SHP77 treated with DMSO at 0.1 percent for 48 hours (cell line): Measurements from ENCODE around the gene MSANTD7.
"Not testable (repeated sequence)": the region's sequence is repeated elsewhere in the genome, so short reads cannot be mapped to it uniquely, and the experiment has no call there.

Source experiments
- DNase-seq: peaks from one replicate; lab custom pipeline; 2025; lab: John Stamatoyannopoulos, UW

Gene MSANTD7

DNA sequence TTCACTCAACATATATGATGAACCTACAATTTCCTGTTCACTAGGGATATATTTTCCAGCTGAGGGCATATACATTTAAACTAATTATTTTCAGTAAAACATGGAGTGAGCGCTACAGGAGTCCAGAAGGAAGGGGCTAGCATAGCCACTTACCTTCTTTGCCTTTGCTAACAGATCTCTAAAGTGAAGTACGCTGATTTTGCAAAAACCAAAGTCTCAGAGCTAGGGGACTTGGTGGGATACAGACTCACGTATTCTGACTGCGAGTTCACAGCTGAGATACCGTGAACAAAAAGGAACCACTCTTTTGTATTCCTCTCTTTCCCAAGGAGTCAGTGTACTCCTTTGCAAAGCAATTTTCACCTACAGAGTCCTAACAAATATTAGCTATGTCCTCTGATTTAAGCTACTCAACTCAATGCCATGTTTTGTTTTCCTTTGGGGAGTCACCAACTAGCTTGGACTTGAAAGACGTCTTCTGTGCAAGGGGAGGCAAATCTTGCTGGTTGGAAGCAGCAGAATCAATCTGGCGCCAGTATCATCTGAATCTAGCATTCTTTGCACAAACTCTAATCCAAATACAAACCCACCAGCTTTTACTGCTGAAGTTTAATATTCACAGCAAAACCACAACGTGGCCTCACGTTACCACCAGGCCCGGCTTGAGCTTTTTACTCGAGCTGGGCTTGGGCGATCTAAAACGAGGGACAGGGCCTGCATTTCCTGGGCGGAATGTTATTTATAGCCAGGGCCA is 926 bp upstream of the MSANTD7 start:
- DNase-seq: peak; percentile 54

GRCh38 chr10:14838582-14839304 is 637 bp downstream of the MSANTD7 start:
- no peak for DNase-seq

DNA sequence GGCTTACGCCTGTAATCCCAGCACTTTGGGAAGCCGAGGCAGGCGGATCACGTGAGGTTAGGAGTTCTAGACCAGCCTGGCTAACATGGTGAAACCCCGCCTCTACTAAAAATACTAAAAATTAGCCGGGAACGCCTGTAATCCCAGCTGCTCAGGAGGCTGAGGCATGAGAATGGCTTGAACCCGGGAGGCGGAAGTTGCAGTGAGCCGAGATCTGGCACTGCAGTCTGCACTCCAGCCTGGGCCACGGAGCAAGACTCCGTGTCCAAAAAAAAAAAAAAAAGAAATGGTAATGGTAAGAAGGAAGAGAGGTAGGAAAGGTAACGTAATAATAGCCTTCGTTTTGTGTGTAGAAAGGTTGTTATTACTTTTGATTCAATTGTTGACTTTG is 1.2 kb downstream of the MSANTD7 start:
- DNase-seq: no peak

- DNase-seq: no peak
Measured at GRCh38 chr10:14840178-14840577, 2.1 kb downstream of the MSANTD7 start.

- no peak for DNase-seq
Measured at GRCh38 chr10:14843327-14843988, 5.4 kb downstream of the MSANTD7 start.

- no peak for DNase-seq
Measured at GRCh38 chr10:14844948-14845347, 6.8 kb downstream of the MSANTD7 start.

DNA sequence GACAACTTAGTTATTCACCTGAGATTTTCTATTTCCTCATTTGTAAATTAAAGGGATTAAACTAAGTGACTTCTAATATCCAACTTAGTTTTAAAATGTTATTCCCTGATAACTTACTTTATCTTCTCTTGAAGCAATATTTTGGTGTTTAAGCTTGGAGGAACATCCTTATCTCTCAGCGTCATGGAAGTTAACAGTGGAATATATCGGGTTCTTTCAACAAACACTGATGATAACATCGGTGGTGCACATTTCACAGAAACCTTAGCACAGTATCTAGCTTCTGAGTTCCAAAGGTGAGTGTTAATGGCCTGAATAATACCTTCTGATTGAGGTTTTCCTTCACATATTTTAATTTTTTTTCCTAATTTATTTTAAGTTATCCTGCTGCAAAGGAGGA is 14.1 kb downstream of the MSANTD7 start:
- no peak for DNase-seq

DNA sequence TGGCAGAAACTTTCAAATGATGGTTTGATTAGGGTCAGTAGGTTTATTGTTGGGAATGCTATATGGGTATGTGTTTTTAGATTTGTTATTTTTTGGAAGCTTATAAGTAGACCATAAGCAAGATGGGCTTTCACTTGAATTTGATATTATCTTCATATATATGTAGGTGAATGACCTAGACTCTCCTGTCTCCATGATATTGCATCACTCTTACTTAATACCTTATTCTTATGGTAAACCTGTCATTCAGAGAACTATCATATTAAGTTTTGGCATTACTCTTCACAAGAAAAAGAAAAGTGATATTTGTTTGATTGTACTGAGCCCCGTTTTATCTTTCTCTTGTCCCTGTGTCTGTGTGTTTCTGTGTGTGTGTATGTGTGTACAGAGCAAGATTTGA is 17.3 kb downstream of the MSANTD7 start:
- DNase-seq: no peak

GRCh38 chr10:14858338-14858960 is 20.3 kb downstream of the MSANTD7 start:
- DNase-seq: no peak

- no peak for DNase-seq
Measured at GRCh38 chr10:14859043-14859442, 20.9 kb downstream of the MSANTD7 start.

DNA sequence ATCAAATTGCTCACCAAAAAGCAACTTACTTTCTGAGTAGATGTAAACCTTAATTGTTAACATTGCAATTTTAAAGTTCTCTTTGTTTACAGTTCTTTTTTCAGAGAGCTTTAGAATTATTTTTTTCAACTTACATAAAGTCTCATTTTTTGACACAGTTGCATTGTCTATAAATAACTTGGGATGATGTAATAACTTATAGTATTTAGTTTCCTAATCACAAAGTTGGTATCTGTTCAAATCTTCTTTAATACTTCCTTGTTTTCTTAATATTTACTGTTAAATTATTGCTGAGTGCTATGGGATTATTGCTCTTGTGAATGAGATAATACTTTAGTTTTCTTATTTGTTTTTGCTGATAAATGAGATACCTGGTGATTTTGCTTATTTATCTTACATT is 21.7 kb downstream of the MSANTD7 start:
- DNase-seq: no peak

DNA sequence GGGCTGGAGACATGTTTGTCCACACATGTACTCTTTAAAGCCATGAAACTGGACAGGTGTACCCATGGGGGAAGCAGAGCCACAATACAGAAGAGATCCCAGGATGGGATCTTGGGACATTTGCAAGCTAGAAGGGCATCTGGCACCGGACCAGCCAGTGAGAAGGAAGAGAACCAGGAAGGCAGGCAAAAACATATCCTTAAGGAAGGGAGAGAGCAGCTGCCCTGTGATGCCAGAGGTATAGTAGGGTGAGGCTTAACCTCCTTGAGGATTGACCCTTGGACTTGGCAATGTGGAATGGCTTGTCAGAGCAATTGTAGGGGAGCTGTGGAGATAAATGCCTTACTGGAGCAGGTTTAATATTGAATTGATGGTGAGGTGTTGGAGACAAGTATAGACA is 22.7 kb downstream of the MSANTD7 start:
- DNase-seq: no peak

GRCh38 chr10:14864466-14864865 is 26.4 kb downstream of the MSANTD7 start:
- not testable (repeated sequence) for DNase-seq

- not testable (repeated sequence) for DNase-seq
Measured at GRCh38 chr10:14864871-14865270, 26.8 kb downstream of the MSANTD7 start.

DNA sequence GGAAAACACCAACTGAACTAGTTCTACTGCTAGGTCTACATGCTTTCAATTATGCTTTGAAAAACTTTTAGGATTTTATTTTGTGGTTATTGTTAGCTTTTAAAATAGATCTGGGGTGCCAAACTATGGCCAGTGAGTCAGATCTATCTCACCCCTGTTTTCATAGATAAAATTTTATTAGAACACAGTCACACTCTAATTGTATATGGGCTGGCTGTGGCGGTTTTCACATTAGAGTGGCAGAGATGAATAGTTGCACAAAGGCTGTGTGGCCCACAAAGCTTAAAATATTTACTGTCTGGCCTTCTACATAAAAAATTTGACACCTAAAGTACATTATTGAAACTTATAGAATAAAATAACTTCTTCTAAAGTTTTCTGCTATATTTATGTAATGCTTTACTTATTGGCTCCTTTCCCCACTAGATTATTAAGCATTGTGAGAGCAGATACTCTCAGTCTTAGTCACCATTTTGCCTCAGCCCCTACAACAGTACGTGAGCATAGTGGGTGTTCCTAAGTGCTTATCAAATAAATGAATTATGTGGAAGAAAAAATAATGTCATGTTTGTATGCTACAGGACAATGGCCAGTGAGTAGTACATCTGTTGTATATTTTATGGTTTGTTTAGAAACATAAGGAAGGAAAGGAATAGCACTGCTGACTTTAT is 35.1 kb downstream of the MSANTD7 start:
- no peak for DNase-seq

DNA sequence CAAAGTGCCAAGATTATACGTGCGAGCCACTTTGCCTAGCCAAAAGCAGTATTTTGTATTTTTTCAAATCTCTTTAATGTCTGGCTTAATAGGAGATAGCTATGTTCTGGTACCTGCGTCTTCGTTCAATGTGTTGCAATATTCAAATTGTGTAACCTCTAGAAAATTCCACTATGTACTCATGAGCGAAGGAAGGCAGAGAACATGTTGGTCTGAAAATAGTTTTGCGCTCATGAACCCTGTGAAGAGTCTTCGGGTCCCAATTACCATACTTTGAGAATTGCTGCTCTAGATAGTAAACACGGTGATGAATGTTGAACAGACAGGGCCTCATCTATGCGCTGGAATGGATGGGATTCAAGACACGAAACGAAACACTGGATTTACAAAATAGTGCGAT is 37.8 kb downstream of the MSANTD7 start:
- DNase-seq: no peak

- DNase-seq: no peak
Measured at GRCh38 chr10:14876764-14877163, 38.7 kb downstream of the MSANTD7 start.

DNA sequence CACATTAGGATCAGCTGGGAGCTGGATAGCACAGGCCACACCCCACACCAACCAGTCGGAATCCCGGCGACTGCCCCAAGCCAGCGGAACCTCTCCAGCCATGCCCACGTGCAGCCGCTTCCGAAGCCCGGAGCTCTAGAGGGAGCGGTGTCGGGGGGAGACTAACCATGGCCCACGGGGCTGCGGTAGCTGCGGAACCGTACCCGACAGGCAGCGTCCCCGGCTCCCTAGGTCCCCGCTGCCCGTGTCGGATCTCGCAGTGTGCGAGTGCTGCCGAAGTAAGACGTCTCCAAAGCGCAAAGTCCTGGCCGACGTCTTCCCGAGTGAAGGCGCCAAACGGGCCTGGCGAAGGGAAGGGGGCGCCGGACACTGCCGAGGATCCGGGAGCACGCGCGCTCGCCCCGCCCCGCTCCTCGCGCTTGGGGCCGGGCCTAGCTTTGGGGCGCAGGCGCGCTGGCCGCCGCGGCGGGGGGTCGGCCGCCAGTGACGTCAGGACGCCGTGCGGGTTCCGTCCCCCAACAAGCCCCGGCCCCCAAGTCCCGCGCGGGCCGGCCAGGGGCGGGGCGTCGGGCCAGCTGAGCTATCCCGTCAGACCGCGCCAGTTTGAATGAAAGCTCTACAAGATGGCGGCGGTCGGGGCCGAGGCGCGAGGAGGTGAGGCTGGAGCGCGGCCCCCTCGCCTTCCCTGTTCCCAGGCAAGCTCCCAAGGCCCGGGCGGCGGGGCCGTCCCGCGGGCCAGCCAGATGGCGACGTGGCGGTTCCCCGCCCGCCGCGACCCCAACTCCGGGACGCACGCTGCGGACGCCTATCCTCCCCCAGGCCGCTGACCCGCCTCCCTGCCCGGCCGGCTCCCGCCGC is 40.4 kb downstream of the MSANTD7 start, which contains the start of gene SUV39H2:
Gene SUV39H2, plus strand, starts transcription at position 601 of the 858 bp plus-strand sequence. Its CDS starts 23 bp downstream, at position 624.
- DNase-seq: peak; percentile 68

DNA sequence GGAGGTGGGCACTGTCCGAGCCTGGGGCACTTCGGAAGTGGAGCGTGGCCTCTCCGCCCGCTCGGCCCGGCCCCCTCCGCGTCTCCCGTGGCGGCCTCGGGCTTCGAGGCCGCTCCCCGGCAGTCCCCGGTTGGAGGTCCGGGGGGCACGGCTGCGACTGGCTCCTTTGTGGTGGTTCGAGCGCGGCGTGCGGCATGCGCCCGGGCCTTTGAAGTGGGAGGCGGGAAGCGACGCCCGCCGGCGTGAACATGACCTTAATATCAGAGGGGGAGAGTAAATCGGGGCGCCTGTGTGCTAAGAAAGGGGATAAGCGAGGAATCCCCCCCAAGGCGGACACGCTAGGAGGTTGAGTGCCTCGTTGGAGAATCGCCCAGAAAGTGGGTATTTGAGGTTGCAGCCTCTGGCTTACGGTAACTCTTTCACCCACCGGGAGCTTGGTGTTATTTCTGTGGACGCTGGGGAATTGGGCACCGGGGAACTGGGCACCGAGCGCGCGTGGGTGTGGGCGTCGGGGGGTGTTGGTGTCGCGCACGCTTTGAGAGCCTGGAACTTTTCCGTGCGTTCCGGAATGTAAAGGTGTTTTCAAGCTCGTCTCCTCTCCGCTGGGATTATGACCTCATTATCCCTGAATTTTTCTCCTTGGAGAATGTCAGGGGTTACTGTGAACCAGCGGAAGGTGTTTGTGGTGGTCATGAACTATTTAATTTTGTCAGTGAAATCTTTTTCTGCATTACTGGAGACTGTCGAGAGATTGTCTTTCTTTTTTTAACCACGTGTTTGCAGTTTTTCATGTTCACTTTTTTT is 41.2 kb downstream of the MSANTD7 start:
- DNase-seq: no peak

DNA sequence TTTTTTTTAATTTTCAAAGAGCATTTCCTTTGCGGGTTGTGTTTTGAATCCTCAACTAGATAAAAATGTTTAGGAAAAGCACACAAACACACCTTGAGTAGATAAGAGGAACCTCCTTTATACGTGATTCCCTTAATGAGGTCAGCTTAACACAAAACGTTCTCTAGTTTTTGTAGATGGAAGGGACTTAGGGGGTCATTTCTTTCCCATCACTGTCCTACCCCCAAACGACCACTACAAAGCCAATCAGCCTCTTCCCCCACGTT is 41.8 kb downstream of the MSANTD7 start:
- no peak for DNase-seq
